ENCODE results near the gene NRG2. TPM values are rescaled to one million over a fixed set of nuclear protein-coding genes. Genes with fewer than 3 reads are reported as not detected.

Gene NRG2
- total RNA-seq, 4 donors from 2014 or later: 4.5 to 7.0 (median 5.4) TPM

DNA sequence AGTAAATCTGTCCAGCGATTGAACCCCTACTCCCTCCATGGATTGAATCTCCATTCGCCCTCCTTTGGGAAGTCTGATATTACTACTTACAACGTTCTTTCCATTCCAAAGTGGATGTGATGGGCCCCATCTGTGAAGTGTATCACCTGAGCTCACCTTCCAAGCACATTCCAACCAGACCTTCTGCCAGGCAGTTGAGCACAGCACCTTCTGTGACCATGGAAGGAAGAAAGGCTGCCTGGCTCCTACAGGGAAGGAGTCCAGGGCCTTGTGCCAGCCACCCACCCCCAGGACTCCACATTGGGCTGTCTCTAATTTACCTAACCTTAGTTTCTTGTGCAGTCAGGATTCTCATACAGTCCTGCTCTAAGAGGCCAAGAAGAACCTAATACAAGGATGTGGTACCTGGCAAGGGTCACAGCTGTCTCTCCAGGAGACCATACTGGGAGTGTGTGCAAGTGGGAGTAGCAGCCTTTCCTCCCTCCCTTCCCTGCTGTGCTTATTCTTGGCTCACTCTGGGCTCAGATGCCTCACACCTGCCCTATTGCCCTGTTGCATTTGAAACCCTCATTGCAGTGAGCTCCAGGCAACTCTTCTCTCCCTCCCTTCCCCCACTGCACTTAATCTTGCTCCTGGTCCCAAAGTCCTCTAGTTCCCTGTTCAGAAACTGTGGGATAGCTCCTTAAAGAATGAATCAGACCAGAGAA, 116.1 kb downstream of the NRG2 start:
- H3K27ac ChIP-seq: no peak overlapping the region
- no peak overlapping the region for H3K4me3 ChIP-seq
- no peak for DNase-seq (ENCODE audit: low spot score in 2 of 2)
- no peaks in the 10 kb centered on the region for H3K27me3 ChIP-seq
- no peaks in the 10 kb centered on the region for H3K4me1 ChIP-seq
- no peaks in the 10 kb centered on the region for H3K9me3 ChIP-seq
- H3K36me3 ChIP-seq: no peaks in the 10 kb centered on the region
- WGBS: 85% methylated on average over 3 of the region's 3 CpGs
- TF ChIP-seq EP300 (IDR thresholded peaks at IDR 0.05) (no peak), CTCF (IDR thresholded peaks at IDR 0.05) (no peak), POLR2AphosphoS5 (IDR thresholded peaks at IDR 0.05) (no peak), POLR2A (IDR thresholded peaks at IDR 0.05) (no peak)

DNA sequence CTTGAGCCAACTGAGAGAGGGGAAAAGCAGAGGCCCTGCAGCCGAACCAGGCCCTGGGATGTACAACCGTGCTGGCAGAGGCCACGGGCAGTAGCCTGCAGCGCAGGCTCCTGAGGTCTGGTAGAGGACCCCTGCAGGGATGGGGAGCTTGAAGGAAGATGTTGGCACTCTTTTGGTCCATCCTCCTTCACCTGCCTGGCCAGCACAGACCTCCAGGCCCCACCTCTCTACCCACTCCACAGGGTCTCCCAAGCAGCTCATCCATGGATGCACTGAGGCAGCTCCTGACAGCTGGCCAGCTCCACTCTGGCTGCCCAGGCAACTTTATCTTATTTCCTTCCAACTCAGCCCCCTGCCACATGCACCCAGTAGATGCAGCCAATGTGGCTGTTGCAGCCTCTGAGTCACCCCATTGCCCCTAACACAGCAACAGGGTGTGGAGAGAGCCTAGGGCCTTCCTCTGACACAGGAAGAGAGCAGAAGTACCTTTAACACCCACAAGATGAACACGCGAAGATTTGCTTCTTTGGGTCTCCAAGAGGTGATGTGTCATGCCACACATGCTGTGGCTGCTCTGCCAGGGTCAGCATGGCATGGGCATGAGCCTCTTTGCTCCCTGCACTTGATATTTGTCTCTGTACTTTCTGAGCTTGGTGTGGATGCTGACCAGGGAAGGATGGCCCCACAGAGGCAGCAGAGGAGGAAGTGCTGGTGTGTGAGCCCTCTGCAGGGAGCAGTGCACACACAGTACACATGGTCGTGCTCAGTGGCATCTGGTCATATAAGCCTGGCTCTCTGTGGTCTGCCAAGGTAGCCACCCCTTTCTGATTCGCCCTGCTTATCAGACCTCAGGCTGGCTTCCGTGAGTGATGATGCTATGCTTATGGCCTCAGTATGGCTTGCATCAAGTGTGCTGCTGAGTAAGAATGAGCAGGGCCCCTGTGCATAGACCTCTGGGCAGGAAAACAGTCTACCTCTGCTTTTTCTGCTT, 117.2 kb downstream of the NRG2 start:
- Histone ChIP-seq H3K4me1 (no peaks in the 10 kb centered on the region), H3K27me3 (no peaks in the 10 kb centered on the region), H3K27ac (no peak overlapping the region), H3K9me3 (no peaks in the 10 kb centered on the region), H3K36me3 (no peaks in the 10 kb centered on the region), H3K4me3 (no peak overlapping the region)
- no peak for TF ChIP-seq POLR2AphosphoS5 (IDR thresholded peaks at IDR 0.05)
- no peak for TF ChIP-seq EP300 (IDR thresholded peaks at IDR 0.05)
- TF ChIP-seq POLR2A (IDR thresholded peaks at IDR 0.05): no peak
- no peak for TF ChIP-seq CTCF (IDR thresholded peaks at IDR 0.05)
- DNase-seq (ENCODE audit: low spot score in 2 of 2): no peak
- WGBS: 90% methylated on average over 6 of the region's 9 CpGs

DNA sequence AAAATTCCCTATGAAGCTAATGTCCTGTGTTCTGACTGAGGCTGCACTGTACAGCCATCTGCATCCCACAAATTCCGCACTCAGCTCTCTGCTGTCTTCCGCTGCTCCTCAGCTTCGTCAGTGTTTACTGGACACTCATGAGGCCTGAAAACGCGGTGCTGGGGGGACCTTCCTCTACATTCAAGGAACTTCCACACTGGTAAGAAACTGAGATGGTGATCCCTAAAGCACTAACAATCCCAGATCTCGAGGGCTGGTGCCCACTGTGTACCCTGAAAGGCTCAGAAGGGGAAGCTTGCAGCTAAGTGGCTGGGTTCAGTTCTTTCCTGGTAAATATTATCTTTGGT, 117.9 kb downstream of the NRG2 start:
- H3K9me3 ChIP-seq: no peaks in the 10 kb centered on the region
- TF ChIP-seq POLR2A (IDR thresholded peaks at IDR 0.05) (no peak), EP300 (IDR thresholded peaks at IDR 0.05) (no peak), POLR2AphosphoS5 (IDR thresholded peaks at IDR 0.05) (no peak), CTCF (IDR thresholded peaks at IDR 0.05) (no peak)
- H3K27ac ChIP-seq: no peak overlapping the region
- H3K4me1 ChIP-seq: no peaks in the 10 kb centered on the region
- no peaks in the 10 kb centered on the region for H3K36me3 ChIP-seq
- H3K27me3 ChIP-seq: no peaks in the 10 kb centered on the region
- no peak overlapping the region for H3K4me3 ChIP-seq
- DNase-seq (ENCODE audit: low spot score in 2 of 2): no peak
- 91% methylated on average over 6 of the region's 6 CpGs for WGBS

- DNase-seq (ENCODE audit: low spot score in 2 of 2): no peak
- Histone ChIP-seq H3K4me1 (no peaks in the 10 kb centered on the region), H3K36me3 (no peaks in the 10 kb centered on the region), H3K9me3 (no peaks in the 10 kb centered on the region), H3K27me3 (no peaks in the 10 kb centered on the region), H3K4me3 (no peak overlapping the region), H3K27ac (no peak overlapping the region)
- WGBS: 60% methylated on average over 12 of the region's 12 CpGs
- TF ChIP-seq CTCF (IDR thresholded peaks at IDR 0.05): no peak
- no peak for TF ChIP-seq EP300 (IDR thresholded peaks at IDR 0.05)
- TF ChIP-seq POLR2AphosphoS5 (IDR thresholded peaks at IDR 0.05): no peak
- TF ChIP-seq POLR2A (IDR thresholded peaks at IDR 0.05): no peak
These were observed 118.5 kb downstream of the NRG2 start for GRCh38 chr5:139924294-139925215.
